Measurements from ENCODE around the gene ARHGEF39. TPM values are rescaled to one million over a fixed set of nuclear protein-coding genes. Genes with fewer than 3 reads are reported as not detected.

ARHGEF39 gene
- total RNA-seq, 4 donors from 2014 or later: 1.6 to 7.4 (median 5.8) TPM

GRCh38 chr9:35711501-35712428, 46.8 kb upstream of the ARHGEF39 start:
- in situ Hi-C loops (cut with MboI; ENCODE audit: low pct_ligation_motif_present in 1 of 4, low pct_unique_long_range_greater_than_20kb in 1 of 4, low sequenced_read_pairs in 3 of 4) (no loop called here), intact Hi-C loops (cut with DNase I; ENCODE audit: low total_unique reads) (no loop called here)
- WGBS, 2 donors (ENCODE audit: low coverage in 1 of 2): 88% methylated on average over 6 to 21 of the region's 21 CpGs
- no peaks in the 10 kb centered on the region for H3K27me3 ChIP-seq
- TF ChIP-seq POLR2AphosphoS5 (IDR thresholded peaks at IDR 0.05) (no peak), POLR2A (IDR thresholded peaks at IDR 0.05) (no peak), EP300 (IDR thresholded peaks at IDR 0.05; ENCODE audit: low read depth) (no peak)
- TF ChIP-seq, protein P1, sequence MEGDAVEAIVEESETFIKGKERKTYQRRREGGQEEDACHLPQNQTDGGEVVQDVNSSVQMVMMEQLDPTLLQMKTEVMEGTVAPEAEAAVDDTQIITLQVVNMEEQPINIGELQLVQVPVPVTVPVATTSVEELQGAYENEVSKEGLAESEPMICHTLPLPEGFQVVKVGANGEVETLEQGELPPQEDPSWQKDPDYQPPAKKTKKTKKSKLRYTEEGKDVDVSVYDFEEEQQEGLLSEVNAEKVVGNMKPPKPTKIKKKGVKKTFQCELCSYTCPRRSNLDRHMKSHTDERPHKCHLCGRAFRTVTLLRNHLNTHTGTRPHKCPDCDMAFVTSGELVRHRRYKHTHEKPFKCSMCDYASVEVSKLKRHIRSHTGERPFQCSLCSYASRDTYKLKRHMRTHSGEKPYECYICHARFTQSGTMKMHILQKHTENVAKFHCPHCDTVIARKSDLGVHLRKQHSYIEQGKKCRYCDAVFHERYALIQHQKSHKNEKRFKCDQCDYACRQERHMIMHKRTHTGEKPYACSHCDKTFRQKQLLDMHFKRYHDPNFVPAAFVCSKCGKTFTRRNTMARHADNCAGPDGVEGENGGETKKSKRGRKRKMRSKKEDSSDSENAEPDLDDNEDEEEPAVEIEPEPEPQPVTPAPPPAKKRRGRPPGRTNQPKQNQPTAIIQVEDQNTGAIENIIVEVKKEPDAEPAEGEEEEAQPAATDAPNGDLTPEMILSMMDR (IDR thresholded peaks at IDR 0.05): no peak
- no peak overlapping the region for H3K27ac ChIP-seq
- no peak overlapping the region for H3K4me3 ChIP-seq
- DNase-seq: no peak
- no peaks in the 10 kb centered on the region for H3K9me3 ChIP-seq
- no peaks in the 10 kb centered on the region for H3K4me1 ChIP-seq
- H3K36me3 ChIP-seq: peaks cover 1 to 96% (median 46%) of the 10 kb centered on the region in 4 donors

DNA sequence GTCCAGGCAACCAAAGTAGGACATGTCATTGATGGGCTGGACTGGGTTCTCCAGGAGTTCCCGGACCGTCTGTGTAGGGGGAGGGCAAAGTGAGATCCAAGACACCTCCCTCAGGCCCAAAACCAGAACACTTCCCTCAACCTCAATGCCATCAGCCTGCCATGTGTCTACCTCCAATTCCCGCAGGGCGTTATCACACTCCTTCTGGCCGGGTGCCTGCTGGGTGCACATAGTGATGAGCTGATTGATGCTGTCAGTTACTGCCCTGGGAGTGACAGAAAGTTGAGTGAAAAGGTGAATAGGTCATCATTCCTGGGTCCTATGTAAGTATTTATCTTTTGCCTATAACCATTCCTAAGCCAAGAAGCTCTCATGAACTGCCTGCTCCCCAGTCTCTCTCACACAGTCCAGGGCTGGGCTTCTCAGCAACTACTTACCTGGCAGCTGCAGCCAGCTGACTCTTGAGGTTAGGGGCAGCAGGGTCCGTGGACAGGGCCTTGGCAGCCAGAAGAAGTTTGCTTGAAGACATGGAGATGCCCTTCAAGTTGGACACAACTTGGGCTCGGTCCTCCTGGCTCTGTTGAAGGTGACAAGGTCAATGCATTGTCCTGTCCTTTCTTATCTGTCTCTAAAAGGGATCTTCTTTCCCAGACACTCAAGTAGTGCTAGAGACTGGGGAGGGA, 46.0 kb upstream of the ARHGEF39 start:
- 88% methylated on average over 7 of the region's 7 CpGs; no CpG with 5 or more reads in 1 of the 2 donors for WGBS, 2 donors (ENCODE audit: low coverage in 1 of 2)
- no peak for DNase-seq
- in situ Hi-C loops (cut with MboI; ENCODE audit: low pct_ligation_motif_present in 1 of 4, low pct_unique_long_range_greater_than_20kb in 1 of 4, low sequenced_read_pairs in 3 of 4): no loop called here
- Histone ChIP-seq H3K27me3 (no peaks in the 10 kb centered on the region), H3K9me3 (no peaks in the 10 kb centered on the region), H3K4me3 (no peak overlapping the region), H3K27ac (no peak overlapping the region), H3K4me1 (no peaks in the 10 kb centered on the region), H3K36me3 (peaks cover 1 to 96% (median 44%) of the 10 kb centered on the region in 4 donors)
- TF ChIP-seq POLR2AphosphoS5 (IDR thresholded peaks at IDR 0.05) (no peak), EP300 (IDR thresholded peaks at IDR 0.05; ENCODE audit: low read depth) (no peak), POLR2A (IDR thresholded peaks at IDR 0.05) (no peak)
- TF ChIP-seq, protein P1 (IDR thresholded peaks at IDR 0.05): no peak
- intact Hi-C loops (cut with DNase I; ENCODE audit: low total_unique reads): no loop called here

GRCh38 chr9:35708146-35708545, 43.2 kb upstream of the ARHGEF39 start:
- no peak for DNase-seq
- 96% methylated on average over 4 of the region's 4 CpGs; no CpG with 5 or more reads in 1 of the 2 donors for WGBS, 2 donors (ENCODE audit: low coverage in 1 of 2)
- Histone ChIP-seq H3K4me1 (no peaks in the 10 kb centered on the region), H3K36me3 (peaks cover 1 to 96% (median 45%) of the 10 kb centered on the region in 4 donors), H3K9me3 (no peaks in the 10 kb centered on the region), H3K27ac (no peak overlapping the region), H3K4me3 (no peak overlapping the region), H3K27me3 (no peaks in the 10 kb centered on the region)
- TF ChIP-seq, protein P1 (IDR thresholded peaks at IDR 0.05): no peak
- no peak for TF ChIP-seq EP300 (IDR thresholded peaks at IDR 0.05; ENCODE audit: low read depth)
- in situ Hi-C loops (cut with MboI; ENCODE audit: low pct_ligation_motif_present in 1 of 4, low pct_unique_long_range_greater_than_20kb in 1 of 4, low sequenced_read_pairs in 3 of 4) (no loop called here), intact Hi-C loops (cut with DNase I; ENCODE audit: low total_unique reads) (no loop called here)

- no peak for DNase-seq
- Histone ChIP-seq H3K9me3 (no peaks in the 10 kb centered on the region), H3K4me1 (no peaks in the 10 kb centered on the region), H3K27me3 (no peaks in the 10 kb centered on the region), H3K27ac (no peak overlapping the region), H3K4me3 (no peak overlapping the region), H3K36me3 (peaks cover 1 to 96% (median 46%) of the 10 kb centered on the region in 4 donors)
- 88% methylated on average over 10 of the region's 10 CpGs; no CpG with 5 or more reads in 1 of the 2 donors for WGBS, 2 donors (ENCODE audit: low coverage in 1 of 2)
- in situ Hi-C loops (cut with MboI; ENCODE audit: low pct_ligation_motif_present in 1 of 4, low pct_unique_long_range_greater_than_20kb in 1 of 4, low sequenced_read_pairs in 3 of 4) (no loop called here), intact Hi-C loops (cut with DNase I; ENCODE audit: low total_unique reads) (no loop called here)
- no peak for TF ChIP-seq POLR2AphosphoS5 (IDR thresholded peaks at IDR 0.05)
- no peak for TF ChIP-seq EP300 (IDR thresholded peaks at IDR 0.05; ENCODE audit: low read depth)
- TF ChIP-seq, protein P1 (IDR thresholded peaks at IDR 0.05): no peak
- no peak for TF ChIP-seq POLR2A (IDR thresholded peaks at IDR 0.05)
Measured at GRCh38 chr9:35706951-35707350, 42.0 kb upstream of the ARHGEF39 start.
